MCF 10A (cell line): Measurements from ENCODE around the gene ISG15. TPM values are rescaled to one million over a fixed set of nuclear protein-coding genes. Genes with fewer than 3 reads are reported as not detected.

Experiments
- BruUV-seq: library from RNA; stranded (reverse); fragments of 400-500 nt; replicated peaks from 2 replicates; lab custom pipeline; 2021; lab: Mats Ljungman, UMichigan
- CTCF ChIA-PET: fragments of 300-600 bp; sonication (Branson Sonifier 250); formaldehyde crosslinking; extraction: SDS; loops from one replicate; lab custom pipeline; 2021; ENCODE audit warnings: antibody characterized with exemption, inconsistent platforms; lab: Yijun Ruan, JAX
- POLR2A ChIA-PET: fragments of 300-600, 350-650 bp; sonication (Branson Sonifier 250); formaldehyde crosslinking; extraction: SDS; loops from one replicate; lab custom pipeline; 2020; ENCODE audit warnings: antibody characterized with exemption, inconsistent platforms; lab: Yijun Ruan, JAX
- DNase-seq: peaks from one replicate; pipeline ENCODE4 v3.0.0-alpha.2; 2018; ENCODE audit not compliant: unreplicated experiment
- H3K27ac Mint-ChIP-seq: one replicate; pipeline ENCODE4 v1.8.0; 2022; ENCODE audit warnings: mild to moderate bottlenecking, low read depth, mixed read lengths; ENCODE audit not compliant: unreplicated experiment
- H3K27me3 Mint-ChIP-seq: one replicate; pipeline ENCODE4 v1.8.0; 2022; ENCODE audit warnings: mixed read lengths; ENCODE audit not compliant: insufficient read depth, unreplicated experiment
- H3K36me3 Mint-ChIP-seq: one replicate; pipeline ENCODE4 v1.8.0; 2022; ENCODE audit warnings: mild to moderate bottlenecking, moderate library complexity, mixed read lengths; ENCODE audit not compliant: insufficient read depth, unreplicated experiment
- H3K4me1 Mint-ChIP-seq: one replicate; pipeline ENCODE4 v1.8.0; 2022; ENCODE audit warnings: mixed read lengths; ENCODE audit not compliant: insufficient read depth, unreplicated experiment
- H3K4me3 Mint-ChIP-seq: one replicate; pipeline ENCODE4 v1.8.0; 2022; ENCODE audit warnings: mild to moderate bottlenecking, moderate library complexity, mixed read lengths; ENCODE audit not compliant: unreplicated experiment
- H3K9me3 Mint-ChIP-seq: one replicate; pipeline ENCODE4 v1.8.0; 2022; ENCODE audit warnings: mixed read lengths; ENCODE audit not compliant: unreplicated experiment
- intact Hi-C: fragments of 100-400 bp; cut with micrococcal nuclease; formaldehyde crosslinking; loops from 2 replicates; pipeline ENCODE4 v1.14.1; 2022
- total RNA-seq: library from RNA; stranded (reverse); gene quantifications from 2 replicates; pipeline ENCODE4 v1.2.3, GENCODE V29; 2022
- TF ChIP-seq, protein P1 (sequence below): fragments of 200-600 bp; IDR thresholded peaks from one replicate; pipeline ENCODE4 v1.8.0; 2022; ENCODE audit warnings: antibody characterized with exemption, mild to moderate bottlenecking; ENCODE audit not compliant: unreplicated experiment

ISG15 gene
- total RNA-seq, 1 experiment from 2014 or later, result 7.4 TPM

DNA sequence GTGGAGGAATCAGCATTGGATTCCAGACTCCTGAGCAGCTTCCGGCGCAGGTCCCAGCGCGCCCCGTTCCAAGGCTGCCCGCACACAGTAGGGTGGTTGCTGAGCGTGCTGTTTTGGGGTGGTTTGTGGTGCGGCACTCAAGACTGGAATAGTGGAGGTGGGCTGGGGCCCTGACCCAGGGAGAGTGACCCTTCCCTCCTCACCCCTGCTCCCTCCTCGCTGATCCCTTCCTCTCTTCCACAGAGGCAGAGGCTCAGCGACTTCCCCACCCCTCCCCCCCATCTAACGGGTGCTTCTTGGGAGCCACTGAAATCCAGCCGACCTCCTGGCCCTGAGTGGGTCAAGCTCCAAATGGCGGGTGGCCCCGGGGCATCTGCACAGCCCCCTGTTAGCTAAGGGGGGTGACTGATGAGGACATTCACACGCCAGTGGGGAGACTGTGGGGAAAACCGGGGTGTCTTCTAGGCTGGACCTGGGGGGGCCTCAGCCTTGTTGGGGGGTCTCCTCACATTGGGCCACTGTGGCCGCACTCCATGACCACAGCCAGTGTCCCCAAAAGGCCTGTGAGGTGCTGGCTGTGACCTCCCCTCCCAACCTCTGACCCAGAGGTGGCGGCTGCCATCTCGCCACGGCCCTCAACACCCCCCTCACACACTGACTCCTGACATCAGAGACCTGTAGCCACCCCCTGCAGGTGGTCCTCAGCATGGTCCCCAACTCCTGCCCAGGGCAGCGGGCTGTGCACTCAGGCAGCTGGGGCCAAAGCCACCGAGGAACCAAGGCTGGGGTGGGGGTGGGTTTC, 9.5 kb upstream of the ISG15 start:
- Mint-ChIP-seq H3K27ac (no peak overlapping the region), H3K4me3 (no peak overlapping the region), H3K27me3 (no peaks in the 10 kb centered on the region), H3K4me1 (peaks cover 9% of the 10 kb centered on the region), H3K36me3 (no peaks in the 10 kb centered on the region), H3K9me3 (no peaks in the 10 kb centered on the region)
- ChIA-PET CTCF (interaction anchor here (0.5 to 1.9 kb wide), 4 partner anchors 11 to 176 kb away, joined by 3 to 7 read pairs (median 4); no protein-coding TSS in a partner anchor), POLR2A (no interaction called here)
- no peak for DNase-seq
- intact Hi-C loops, result loop anchor here (5.0 kb wide), 1 partner anchor 58 kb away; no protein-coding TSS in a partner anchor
- no TSS peak for BruUV-seq
- TF ChIP-seq, protein P1, sequence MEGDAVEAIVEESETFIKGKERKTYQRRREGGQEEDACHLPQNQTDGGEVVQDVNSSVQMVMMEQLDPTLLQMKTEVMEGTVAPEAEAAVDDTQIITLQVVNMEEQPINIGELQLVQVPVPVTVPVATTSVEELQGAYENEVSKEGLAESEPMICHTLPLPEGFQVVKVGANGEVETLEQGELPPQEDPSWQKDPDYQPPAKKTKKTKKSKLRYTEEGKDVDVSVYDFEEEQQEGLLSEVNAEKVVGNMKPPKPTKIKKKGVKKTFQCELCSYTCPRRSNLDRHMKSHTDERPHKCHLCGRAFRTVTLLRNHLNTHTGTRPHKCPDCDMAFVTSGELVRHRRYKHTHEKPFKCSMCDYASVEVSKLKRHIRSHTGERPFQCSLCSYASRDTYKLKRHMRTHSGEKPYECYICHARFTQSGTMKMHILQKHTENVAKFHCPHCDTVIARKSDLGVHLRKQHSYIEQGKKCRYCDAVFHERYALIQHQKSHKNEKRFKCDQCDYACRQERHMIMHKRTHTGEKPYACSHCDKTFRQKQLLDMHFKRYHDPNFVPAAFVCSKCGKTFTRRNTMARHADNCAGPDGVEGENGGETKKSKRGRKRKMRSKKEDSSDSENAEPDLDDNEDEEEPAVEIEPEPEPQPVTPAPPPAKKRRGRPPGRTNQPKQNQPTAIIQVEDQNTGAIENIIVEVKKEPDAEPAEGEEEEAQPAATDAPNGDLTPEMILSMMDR, result no peak

DNA sequence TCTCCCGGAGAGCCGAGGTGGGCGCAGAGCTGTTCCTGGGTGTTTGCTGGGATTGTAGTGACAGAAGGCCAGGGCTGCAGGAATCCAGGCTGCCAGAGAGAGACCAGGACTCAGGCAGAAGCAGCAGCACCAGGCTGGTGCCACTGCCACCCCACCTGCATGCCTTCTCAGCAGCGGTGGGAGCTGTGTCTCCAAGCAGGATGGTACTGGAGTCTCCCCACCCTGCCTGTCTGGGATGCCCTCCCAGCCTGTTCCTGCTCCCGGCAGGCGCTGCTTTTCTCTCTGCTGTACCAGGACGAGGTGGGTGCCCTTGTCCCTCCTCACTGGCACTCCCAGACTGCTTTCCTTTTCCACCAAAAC, 8.9 kb upstream of the ISG15 start:
- H3K9me3 Mint-ChIP-seq, result no peaks in the 10 kb centered on the region
- TF ChIP-seq, protein P1, result no peak
- no peak for DNase-seq
- POLR2A ChIA-PET, result interaction anchor here (1.4 kb wide), 1 partner anchor 9 kb away, joined by 3 read pairs; the partner anchor contains the start of gene ISG15
- intact Hi-C loops, result loop anchor here (5.0 kb wide), 1 partner anchor 58 kb away; no protein-coding TSS in a partner anchor
- BruUV-seq, result no TSS peak
- no peak overlapping the region for H3K27ac Mint-ChIP-seq
- no peaks in the 10 kb centered on the region for H3K27me3 Mint-ChIP-seq
- CTCF ChIA-PET, result interaction anchor here (0.5 to 1.2 kb wide), 3 partner anchors 10 to 176 kb away, joined by 3 to 4 read pairs (median 3); no protein-coding TSS in a partner anchor
- H3K4me3 Mint-ChIP-seq, result no peak overlapping the region
- no peaks in the 10 kb centered on the region for H3K36me3 Mint-ChIP-seq
- H3K4me1 Mint-ChIP-seq, result peaks cover 9% of the 10 kb centered on the region

DNA sequence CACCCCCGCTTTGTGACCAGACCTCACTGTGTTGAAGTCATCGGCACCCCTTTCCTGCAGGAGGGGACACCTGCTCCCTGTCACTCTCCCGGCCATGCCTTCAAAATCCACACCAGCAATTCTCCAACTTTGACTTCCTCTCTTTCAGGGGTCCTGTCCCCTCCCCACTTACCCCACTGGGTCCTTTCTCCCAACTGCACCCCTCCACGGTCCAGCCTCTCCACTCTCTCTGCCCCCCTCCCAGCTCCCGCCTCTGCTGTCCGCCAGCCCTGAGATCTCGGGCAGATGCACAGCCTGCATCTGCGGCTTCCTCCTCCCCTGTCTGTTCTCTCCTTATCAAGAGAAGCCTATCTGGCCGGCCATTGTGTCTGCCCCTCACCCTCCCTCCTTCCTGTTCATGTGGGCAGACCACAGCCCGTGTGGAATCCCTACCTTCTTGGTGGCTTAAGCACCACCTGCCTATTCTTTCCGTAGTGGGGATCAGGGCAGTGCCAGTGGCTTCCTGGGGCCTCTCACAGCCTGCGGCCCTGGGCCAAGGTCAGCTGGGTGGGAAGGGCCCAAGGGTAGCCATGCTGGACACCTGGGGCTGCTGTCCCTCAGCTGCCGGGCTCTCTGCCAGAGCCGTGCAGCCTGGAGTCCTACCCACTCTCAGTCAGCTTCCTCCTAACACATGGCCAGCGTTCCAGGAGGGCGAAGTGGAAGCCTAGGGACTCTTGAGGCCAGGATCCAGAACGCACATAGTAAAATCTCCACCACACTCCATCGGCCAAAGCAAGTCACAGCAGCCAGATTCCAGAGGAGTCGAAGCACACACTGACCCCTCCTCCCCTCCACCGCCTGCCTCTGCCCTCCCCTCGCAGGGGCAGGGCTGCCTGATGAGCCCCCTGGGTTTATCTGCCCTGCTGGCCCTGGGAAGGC, 8.3 kb upstream of the ISG15 start:
- Mint-ChIP-seq H3K27ac (no peak overlapping the region), H3K4me1 (peaks cover 9% of the 10 kb centered on the region), H3K36me3 (no peaks in the 10 kb centered on the region), H3K9me3 (no peaks in the 10 kb centered on the region), H3K4me3 (no peak overlapping the region), H3K27me3 (no peaks in the 10 kb centered on the region)
- CTCF ChIA-PET, result interaction anchor here (0.7 to 1.6 kb wide), 2 partner anchors 10 to 175 kb away, joined by 4 read pairs; no protein-coding TSS in a partner anchor
- POLR2A ChIA-PET, result interaction anchor here (1.4 kb wide), 1 partner anchor 8 kb away, joined by 3 read pairs; the partner anchor contains the start of gene ISG15
- BruUV-seq, result no TSS peak
- intact Hi-C loops, result loop anchor here (5.0 kb wide), 1 partner anchor 57 kb away; no protein-coding TSS in a partner anchor
- no peak for DNase-seq
- TF ChIP-seq, protein P1, result no peak
